ENCODE data around the gene BRD1.
"Not testable (repeated sequence)": the region's sequence is repeated elsewhere in the genome, so short reads cannot be mapped to it uniquely, and the experiment has no call there.

BRD1 gene

GRCh38 chr22:49827271-49827852 is 311 bp downstream of the BRD1 start:
- no peak for DNase-seq (ENCODE audit: low read depth, low spot score)
- H3K27ac ChIP-seq = peak overlapping the region; percentile 64

DNA sequence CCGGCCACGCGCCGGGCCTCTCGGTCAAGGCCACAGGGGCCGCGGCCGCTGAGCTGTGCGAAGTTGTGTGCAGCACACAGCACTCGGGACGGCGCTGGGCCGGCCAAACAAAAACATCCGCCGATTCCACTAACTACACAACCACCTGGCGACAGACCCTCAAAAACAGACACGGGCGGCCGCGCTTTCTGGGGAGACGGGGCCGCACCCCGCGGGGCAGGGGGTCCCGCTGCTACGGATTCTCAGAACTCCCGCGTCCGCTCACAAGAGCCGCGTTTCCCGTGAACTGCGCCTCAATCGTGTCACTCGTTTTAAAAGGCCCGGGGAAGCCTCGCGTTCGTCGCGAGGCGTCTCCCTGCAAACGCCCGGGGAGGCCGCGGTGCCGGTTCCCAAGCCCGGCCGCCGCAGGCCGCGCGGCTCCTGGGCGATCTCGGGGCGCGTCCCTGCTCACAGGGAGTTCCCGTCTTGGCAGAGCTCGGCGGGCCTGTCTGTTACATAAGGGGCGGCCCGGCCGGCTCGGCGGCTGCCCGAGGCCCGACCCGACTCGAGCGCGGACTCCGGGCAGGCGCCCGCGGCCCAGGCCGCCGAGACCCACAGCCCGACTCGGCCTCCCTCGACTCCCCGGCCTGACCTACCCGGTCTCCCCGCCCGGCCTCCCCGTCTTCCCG is 936 bp downstream of the BRD1 start:
- H3K27ac ChIP-seq = peak overlapping the region; percentile 64
- DNase-seq (ENCODE audit: low read depth, low spot score) = no peak

GRCh38 chr22:49825944-49826602 is 1.6 kb downstream of the BRD1 start:
- no peak for DNase-seq (ENCODE audit: low read depth, low spot score)
- H3K27ac ChIP-seq = peak overlapping the region; percentile 64

DNA sequence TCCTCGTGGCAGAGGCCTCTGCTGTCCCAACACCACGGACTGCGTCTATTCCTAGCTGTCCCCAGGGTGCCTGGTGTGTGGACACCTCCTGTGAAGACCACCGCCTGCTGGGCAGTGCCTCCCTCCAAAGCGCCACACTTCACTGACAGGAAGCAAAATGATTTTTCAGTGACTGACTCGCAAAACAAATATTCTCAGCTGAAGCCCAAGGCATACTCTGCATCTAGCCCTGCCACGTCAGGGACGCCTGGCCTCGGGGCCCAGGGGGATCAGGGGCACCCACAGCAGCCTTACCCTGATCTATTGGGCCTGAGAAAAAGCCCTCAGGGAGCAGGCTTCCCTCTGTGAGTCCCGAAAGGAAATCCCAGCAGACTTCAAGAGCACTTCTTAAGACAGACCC is 2.2 kb downstream of the BRD1 start:
- H3K27ac ChIP-seq = peak overlapping the region; percentile 64
- DNase-seq (ENCODE audit: low read depth, low spot score) = no peak

DNA sequence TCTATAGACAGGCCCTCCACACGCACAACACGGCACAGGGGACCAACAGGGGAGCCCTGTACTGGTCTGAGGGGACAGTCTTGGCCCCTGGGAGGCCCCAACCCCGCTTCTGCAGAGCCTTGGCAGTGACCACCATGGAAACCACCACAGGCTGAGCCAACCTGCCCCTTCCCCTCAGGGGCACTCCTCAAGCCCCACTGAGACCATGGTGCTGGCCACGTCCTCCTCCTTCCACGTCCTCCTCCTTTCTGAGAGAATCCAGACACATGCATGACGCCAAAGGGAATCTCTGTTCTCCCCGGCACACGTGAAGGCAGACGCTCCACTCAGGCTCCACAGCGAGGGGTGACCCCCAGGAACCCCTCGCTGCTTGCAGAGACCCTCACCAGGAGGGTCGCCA is 2.7 kb downstream of the BRD1 start:
- peak overlapping the region; percentile 64 for H3K27ac ChIP-seq
- DNase-seq (ENCODE audit: low read depth, low spot score) = no peak

DNA sequence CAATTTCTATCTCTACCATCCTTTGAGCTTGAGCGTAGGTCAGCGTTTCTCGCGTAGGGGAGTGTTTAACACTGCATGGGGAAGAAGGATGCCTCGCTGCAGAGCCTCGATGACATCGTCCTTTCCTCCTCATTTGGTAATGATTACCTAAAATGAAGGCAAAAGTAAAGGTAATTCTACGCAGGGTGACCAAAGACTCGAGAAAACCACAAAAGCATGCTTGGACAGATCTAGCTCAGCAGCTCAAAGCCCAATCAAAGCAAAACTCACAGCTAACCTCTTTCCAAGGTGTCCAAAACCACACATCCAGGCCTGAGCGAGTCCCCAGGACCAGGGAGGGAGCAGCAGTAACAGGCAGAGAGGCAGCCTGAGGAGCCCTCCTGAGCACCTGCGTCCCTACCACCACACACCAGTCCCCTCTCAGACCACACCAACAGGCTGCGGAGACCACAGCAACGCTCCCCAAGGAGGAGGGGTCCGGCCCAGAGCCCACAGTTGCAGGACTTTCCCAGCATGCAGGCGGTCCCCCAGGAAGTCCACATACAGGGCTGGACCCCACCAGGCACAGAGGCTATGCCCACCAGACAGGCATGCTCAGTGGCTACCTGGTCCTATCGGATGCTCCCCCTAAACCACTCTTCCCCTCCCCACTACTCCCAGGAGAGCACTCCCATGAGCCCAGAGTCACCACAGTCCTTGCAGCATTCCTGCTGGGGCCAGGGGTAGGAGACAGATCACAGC is 3.3 kb downstream of the BRD1 start:
- no peak overlapping the region for H3K27ac ChIP-seq
- DNase-seq (ENCODE audit: low read depth, low spot score) = no peak

- DNase-seq (ENCODE audit: low read depth, low spot score) = no peak
- H3K27ac ChIP-seq = no peak overlapping the region
Measured at GRCh38 chr22:49823289-49824045, 4.2 kb downstream of the BRD1 start.

- not testable (repeated sequence) for H3K27ac ChIP-seq; DNase-seq (ENCODE audit: low read depth, low spot score)
Measured at GRCh38 chr22:49821741-49822140, 5.9 kb downstream of the BRD1 start.

DNA sequence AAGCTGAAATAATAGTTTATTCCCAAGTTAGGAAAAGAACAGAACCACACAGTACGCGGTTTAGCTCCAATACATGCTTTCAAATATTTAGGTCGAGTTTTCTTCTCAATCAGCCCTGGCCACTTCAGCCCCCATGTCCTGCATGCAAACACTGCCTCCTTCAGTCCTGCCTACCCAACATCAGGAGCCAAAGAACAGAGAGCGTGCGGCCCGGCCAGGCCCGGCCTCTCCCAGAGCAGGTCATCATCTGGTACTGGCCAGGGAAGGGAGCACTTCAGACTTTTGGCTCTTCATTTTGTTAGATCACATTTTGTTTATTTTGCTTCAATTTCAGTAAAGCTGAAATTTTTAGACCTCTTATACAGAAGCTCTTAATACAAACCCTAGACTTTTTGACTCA is 6.7 kb downstream of the BRD1 start:
- DNase-seq (ENCODE audit: low read depth, low spot score) = no peak
- no peak overlapping the region for H3K27ac ChIP-seq

GRCh38 chr22:49817359-49817758 is 10.3 kb downstream of the BRD1 start:
- DNase-seq (ENCODE audit: low read depth, low spot score) = no peak
- no peak overlapping the region for H3K27ac ChIP-seq

DNA sequence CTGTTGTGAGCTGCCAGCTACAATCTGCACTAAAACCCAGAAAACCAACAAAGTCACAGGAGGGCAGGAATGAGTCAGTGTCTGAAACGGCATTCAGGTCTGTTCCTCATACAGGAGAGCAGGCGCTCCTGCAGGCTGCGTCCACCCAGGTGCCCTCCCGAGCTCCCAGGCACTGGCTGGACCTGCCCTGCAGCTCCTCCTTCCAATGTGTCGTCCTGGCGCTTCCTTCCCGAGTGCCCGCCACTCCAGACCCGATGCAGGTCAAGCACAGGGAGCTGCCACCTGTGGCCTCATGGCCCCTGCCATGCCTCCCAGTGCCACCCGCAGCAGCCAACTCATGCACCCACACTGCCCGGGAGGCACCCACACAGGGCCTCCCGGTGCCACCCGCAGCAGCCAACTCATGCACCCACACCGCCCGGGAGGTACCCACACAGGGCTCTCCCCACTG is 12.0 kb downstream of the BRD1 start:
- DNase-seq (ENCODE audit: low read depth, low spot score) = no peak
- no peak overlapping the region for H3K27ac ChIP-seq

- DNase-seq (ENCODE audit: low read depth, low spot score) = no peak
- H3K27ac ChIP-seq = no peak overlapping the region
Measured at GRCh38 chr22:49814856-49815255, 12.8 kb downstream of the BRD1 start.

- no peak overlapping the region for H3K27ac ChIP-seq
- DNase-seq (ENCODE audit: low read depth, low spot score) = no peak
Measured at GRCh38 chr22:49814164-49814686, 13.4 kb downstream of the BRD1 start.

DNA sequence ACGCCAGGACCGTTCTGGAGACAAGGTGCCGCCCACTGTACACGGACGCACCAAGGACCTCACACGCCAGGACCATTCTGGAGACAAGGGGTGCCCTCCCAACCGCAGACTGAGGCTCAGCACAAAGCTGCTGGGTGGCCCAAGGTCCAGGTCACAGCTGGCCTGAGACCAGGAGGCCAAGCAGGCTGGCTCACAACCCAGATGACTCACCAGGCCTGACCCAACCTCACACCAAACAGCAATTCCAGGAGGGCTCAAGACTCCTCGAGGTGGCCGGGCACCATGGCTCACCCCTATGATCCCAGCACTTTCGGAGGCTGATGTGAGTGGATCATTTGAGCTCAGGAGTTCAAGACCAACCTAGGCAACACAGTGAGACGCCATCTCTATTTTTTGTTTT is 14.8 kb downstream of the BRD1 start:
- no peak for DNase-seq (ENCODE audit: low read depth, low spot score)

GRCh38 chr22:49811020-49811791 is 16.5 kb downstream of the BRD1 start:
- DNase-seq (ENCODE audit: low read depth, low spot score) = no peak
- H3K27ac ChIP-seq = no peak overlapping the region

More for the DNA sequence above, 14.8 kb downstream of the BRD1 start:
- no peak overlapping the region for H3K27ac ChIP-seq

- no peak for DNase-seq (ENCODE audit: low read depth, low spot score)
- H3K27ac ChIP-seq = no peak overlapping the region
Measured at GRCh38 chr22:49810363-49811019, 17.2 kb downstream of the BRD1 start.

DNA sequence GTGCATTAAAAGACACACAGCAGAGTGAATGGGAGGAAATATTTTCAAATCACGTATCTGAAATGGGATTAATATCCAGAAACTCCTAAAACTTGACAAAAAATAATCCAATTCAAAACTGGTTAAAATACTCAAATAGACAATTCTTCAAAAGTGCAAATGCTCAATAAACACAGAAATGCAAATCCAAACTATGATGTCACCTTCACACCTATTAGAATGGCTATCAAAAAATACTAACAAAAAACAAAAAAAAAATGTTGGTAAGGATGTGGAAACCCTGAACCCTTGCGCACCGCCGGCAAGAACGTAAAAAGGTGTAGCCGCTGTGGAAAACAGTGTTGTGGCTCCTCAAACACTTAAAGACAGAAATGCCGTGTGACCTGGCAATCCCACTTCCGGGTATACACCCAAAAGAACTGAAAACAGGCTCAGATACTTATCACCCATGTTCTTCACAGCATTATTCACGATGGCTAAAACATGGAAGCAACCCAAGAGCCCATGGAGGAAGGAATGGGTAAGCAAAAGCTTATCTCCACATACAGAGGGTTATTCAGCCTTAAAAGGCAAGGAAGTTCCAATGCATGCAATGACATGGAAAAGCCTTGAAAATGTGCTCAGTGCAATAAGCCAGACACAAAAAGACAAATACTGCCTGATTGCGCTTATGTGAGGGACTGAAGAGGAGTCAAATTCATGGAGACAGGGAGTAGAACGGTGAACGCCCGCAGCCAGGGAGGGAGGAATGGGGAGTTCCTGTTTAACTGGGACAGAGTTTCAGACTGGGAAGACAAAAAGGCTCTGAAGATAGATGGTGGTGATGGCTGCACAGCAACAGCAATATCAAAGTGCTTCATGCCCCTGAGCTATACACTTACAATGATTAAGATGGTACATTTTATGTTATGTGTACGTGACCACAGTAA is 19.6 kb downstream of the BRD1 start:
- DNase-seq (ENCODE audit: low read depth, low spot score) = no peak
- no peak overlapping the region for H3K27ac ChIP-seq

DNA sequence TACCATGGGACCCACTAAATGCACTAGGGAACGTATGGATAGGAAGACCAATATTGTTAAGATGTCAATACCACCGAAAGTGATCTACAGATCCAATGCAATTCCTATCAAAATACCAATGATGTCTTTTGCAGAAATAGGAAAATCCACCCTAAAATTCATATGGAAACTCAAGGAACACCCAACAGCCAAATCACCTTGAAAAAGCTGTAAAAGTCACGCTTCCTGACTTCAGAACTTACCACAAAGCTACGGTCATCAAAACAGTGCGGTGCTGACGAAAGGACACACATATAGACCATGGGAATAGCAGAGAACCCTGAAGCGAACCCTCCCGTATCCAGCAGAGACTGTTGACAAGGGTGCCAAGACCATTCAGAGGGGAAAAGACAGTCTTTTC is 20.5 kb downstream of the BRD1 start:
- H3K27ac ChIP-seq = no peak overlapping the region
- DNase-seq (ENCODE audit: low read depth, low spot score) = no peak

Data from epithelial cell of prostate (primary cell).